GM23338 (cell line): ENCODE results near the gene MYDGF. TPM values are rescaled to one million over a fixed set of nuclear protein-coding genes. Genes with fewer than 3 reads are reported as not detected.

Experiments used
- ATAC-seq: fragments of 200-7000 bp; cut with Tn5 transposase; 3 replicates; pipeline ENCODE4 v1.9.1; 2020
- DNase-seq: peaks from one replicate; pipeline ENCODE4 v3.0.0-alpha.2; 2015; ENCODE audit warnings: low spot score
- H2AFZ ChIP-seq: fragments of 200-600 bp; sonication (generic); 2 replicates; pipeline ENCODE4 v1.8.0; 2016; ENCODE audit warnings: antibody characterized with exemption, mild to moderate bottlenecking, moderate library complexity
- H3F3A ChIP-seq: fragments of 200-600 bp; sonication (generic); replicated peaks from 2 replicates; pipeline ENCODE4 v1.8.0; 2017; ENCODE audit warnings: antibody characterized with exemption, mixed run types, low read depth
- H3K27ac ChIP-seq: fragments of 200-600 bp; sonication (generic); 2 replicates; pipeline ENCODE4 v1.6.1; 2016; ENCODE audit warnings: low read depth
- H3K27me3 ChIP-seq: fragments of 200-600 bp; sonication (generic); 2 replicates; pipeline ENCODE4 v1.8.0; 2016; ENCODE audit warnings: mild to moderate bottlenecking, mixed run types, moderate library complexity; ENCODE audit not compliant: insufficient read depth
- H3K36me3 ChIP-seq: fragments of 200-600 bp; sonication (generic); 2 replicates; pipeline ENCODE4 v1.8.0; 2016; ENCODE audit warnings: mild to moderate bottlenecking; ENCODE audit not compliant: insufficient read depth
- H3K4me1 ChIP-seq: fragments of 200-600 bp; sonication (generic); 2 replicates; pipeline ENCODE4 v1.8.0; 2016; ENCODE audit warnings: mild to moderate bottlenecking, moderate library complexity; ENCODE audit not compliant: insufficient read depth
- H3K4me2 ChIP-seq: fragments of 200-600 bp; sonication (generic); 2 replicates; pipeline ENCODE4 v1.7.1; 2017; ENCODE audit warnings: mixed run types
- H3K4me3 ChIP-seq: fragments of 200-600 bp; sonication (generic); 2 replicates; pipeline ENCODE4 v1.6.1; 2016; ENCODE audit warnings: mixed run types
- H3K79me2 ChIP-seq: fragments of 200-600 bp; sonication (generic); replicated peaks from 2 replicates; pipeline ENCODE4 v1.8.0; 2017; ENCODE audit warnings: mild to moderate bottlenecking; ENCODE audit not compliant: insufficient read depth
- H3K9me2 ChIP-seq: fragments of 200-600 bp; sonication (generic); 2 replicates; pipeline ENCODE4 v1.8.0; 2017; ENCODE audit not compliant: insufficient read depth
- H4K20me1 ChIP-seq: fragments of 200-600 bp; sonication (generic); replicated peaks from 2 replicates; pipeline ENCODE4 v1.8.0; 2017; ENCODE audit warnings: mild to moderate bottlenecking; ENCODE audit not compliant: insufficient read depth
- H3K27ac Mint-ChIP-seq: 2 replicates; pipeline ENCODE4 v1.8.0; 2020; ENCODE audit warnings: inconsistent platforms, mild to moderate bottlenecking, moderate library complexity, mixed read lengths
- H3K27me3 Mint-ChIP-seq: 3 replicates; pipeline ENCODE4 v1.8.0; 2022; ENCODE audit warnings: low read depth, mild to moderate bottlenecking, moderate library complexity, mixed read lengths, inconsistent platforms; ENCODE audit not compliant: insufficient read depth, poor library complexity
- H3K36me3 Mint-ChIP-seq: 3 replicates; pipeline ENCODE4 v1.8.0; 2021; ENCODE audit warnings: low read depth, mild to moderate bottlenecking, inconsistent platforms, moderate library complexity, mixed read lengths
- H3K4me1 Mint-ChIP-seq: 3 replicates; pipeline ENCODE4 v1.8.0; 2020; ENCODE audit warnings: mild to moderate bottlenecking, inconsistent platforms, mixed read lengths
- H3K4me3 Mint-ChIP-seq: 3 replicates; pipeline ENCODE4 v1.8.0; 2021; ENCODE audit warnings: moderate library complexity, mild to moderate bottlenecking, inconsistent platforms, mixed read lengths
- H3K9me3 Mint-ChIP-seq: 3 replicates; pipeline ENCODE4 v1.8.0; 2020; ENCODE audit warnings: moderate library complexity, mild to moderate bottlenecking, inconsistent platforms, mixed read lengths
- CREB1 ChIP-seq: fragments of 250-450 bp; sonication (Bioruptor Pico); IDR thresholded peaks from 2 replicates; pipeline ENCODE4 v1.5.0; 2020; ENCODE audit warnings: low read depth, mild to moderate bottlenecking, moderate library complexity
- CTCF ChIP-seq, 2 experiments: fragments of 200-600 bp in 1 of 2; sonication (generic) in 1 of 2; conservative IDR thresholded peaks; 2 replicates each; pipeline versions ENCODE4 v1.5.1 to v1.6.1; 2016 to 2017; ENCODE audit warnings: antibody characterized with exemption in 2 of 2, low read depth in 2 of 2, mild to moderate bottlenecking in 2 of 2, moderate library complexity in 1 of 2
- ETS1 ChIP-seq: IDR thresholded peaks from 2 replicates; pipeline ENCODE4 v1.6.1; 2016; ENCODE audit warnings: antibody characterized with exemption
- EZH2 ChIP-seq: fragments of 200-600 bp; sonication (generic); IDR thresholded peaks from one replicate; pipeline ENCODE4 v1.8.0; 2017; ENCODE audit warnings: antibody characterized with exemption, mild to moderate bottlenecking, low read depth; ENCODE audit not compliant: unreplicated experiment
- EZH2phosphoT487 ChIP-seq: fragments of 200-600 bp; sonication (generic); IDR thresholded peaks from one replicate; pipeline ENCODE4 v1.8.1; 2018; ENCODE audit warnings: antibody characterized with exemption; ENCODE audit not compliant: unreplicated experiment
- JUNB ChIP-seq: IDR thresholded peaks from one replicate; pipeline ENCODE4 v1.6.1; 2016; ENCODE audit warnings: antibody characterized with exemption; ENCODE audit not compliant: unreplicated experiment
- NANOG ChIP-seq: IDR thresholded peaks from 2 replicates; pipeline ENCODE4 v1.6.1; 2016; ENCODE audit warnings: antibody characterized with exemption, borderline replicate concordance
- POLR2AphosphoS5 ChIP-seq: IDR thresholded peaks from 2 replicates; pipeline ENCODE4 v1.6.1; 2016; ENCODE audit warnings: antibody characterized with exemption, low read depth
- STAT1 ChIP-seq: IDR thresholded peaks from one replicate; pipeline ENCODE4 v1.6.1; 2016; ENCODE audit warnings: antibody characterized with exemption; ENCODE audit not compliant: unreplicated experiment
- ZNF114 ChIP-seq: fragments of 250-450 bp; sonication (Bioruptor Pico); IDR thresholded peaks from 2 replicates; pipeline ENCODE4 v1.5.0; 2020; ENCODE audit warnings: mild to moderate bottlenecking, moderate library complexity
- ZNF331 ChIP-seq: fragments of 250-450 bp; sonication (Bioruptor Pico); IDR thresholded peaks from 2 replicates; pipeline ENCODE4 v1.5.0; 2020; ENCODE audit warnings: low read depth, mild to moderate bottlenecking, moderate library complexity
- polyA plus RNA-seq: library from polyadenylated mRNA; unstranded; fragments of >200 nt; fragmentation: Nextera tagmentation; extraction: Ambion mirVana; gene quantifications from 2 replicates; pipeline ENCODE4 v1.2.1, GENCODE V29; 2016
- total RNA-seq: library from RNA; depleted of rRNA; stranded (reverse); fragments of >200 nt; shearing (Covaris generic); gene quantifications from 2 replicates; pipeline ENCODE4 v1.2.3, GENCODE V29; 2014
- TF ChIP-seq, protein P1 (sequence below): IDR thresholded peaks from one replicate; pipeline ENCODE4 v1.6.1; 2018; ENCODE audit warnings: antibody characterized with exemption; ENCODE audit not compliant: unreplicated experiment
- TF ChIP-seq, protein P2 (sequence below): fragments of 250-450 bp; sonication (Bioruptor Pico); IDR thresholded peaks from 2 replicates; pipeline ENCODE4 v1.5.0; 2020; ENCODE audit warnings: mild to moderate bottlenecking, moderate library complexity

MYDGF gene
- total and polyA plus RNA-seq, 2 experiments from 2014 or later: 42.3 to 99.5 TPM

DNA sequence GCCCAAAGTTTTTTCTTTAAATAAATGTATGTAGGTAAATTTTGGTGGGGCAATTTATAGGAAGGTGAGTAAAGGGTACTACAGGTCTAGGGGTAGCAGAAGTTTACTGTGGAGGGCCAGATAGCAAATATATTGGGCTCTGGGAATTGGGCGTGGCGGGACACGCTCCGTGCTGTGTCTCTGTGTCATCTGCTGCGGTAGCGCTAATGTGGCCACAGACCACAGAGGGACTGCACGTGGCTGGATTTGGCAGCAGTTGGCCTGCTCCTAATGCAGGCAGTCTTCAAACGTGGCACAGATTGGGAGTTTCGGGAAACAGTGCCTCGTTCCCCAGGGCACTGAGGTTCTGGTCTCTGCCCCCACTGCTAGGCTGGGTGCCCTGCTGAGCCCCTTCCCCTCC, 16.6 kb upstream of the MYDGF start:
- H3F3A ChIP-seq: no peaks in the 10 kb centered on the region
- H3K27me3 ChIP-seq: no peaks in the 10 kb centered on the region
- Mint-ChIP-seq H3K4me1 (no peaks in the 10 kb centered on the region), H3K27me3 (peaks cover 3% of the 10 kb centered on the region), H3K36me3 (peaks cover 19% of the 10 kb centered on the region), H3K27ac (no peak overlapping the region), H3K9me3 (no peaks in the 10 kb centered on the region), H3K4me3 (no peak overlapping the region)
- no peaks in the 10 kb centered on the region for H3K4me1 ChIP-seq
- no peak overlapping the region for H3K4me2 ChIP-seq
- H2AFZ ChIP-seq: no peak overlapping the region
- no peaks in the 10 kb centered on the region for H3K9me2 ChIP-seq
- H3K36me3 ChIP-seq: peaks cover 3% of the 10 kb centered on the region; the same call in 1 of the 2 replicates
- no peak for TF ChIP-seq ZNF114 (CRISPR knock-in tag)
- TF ChIP-seq, protein P1, sequence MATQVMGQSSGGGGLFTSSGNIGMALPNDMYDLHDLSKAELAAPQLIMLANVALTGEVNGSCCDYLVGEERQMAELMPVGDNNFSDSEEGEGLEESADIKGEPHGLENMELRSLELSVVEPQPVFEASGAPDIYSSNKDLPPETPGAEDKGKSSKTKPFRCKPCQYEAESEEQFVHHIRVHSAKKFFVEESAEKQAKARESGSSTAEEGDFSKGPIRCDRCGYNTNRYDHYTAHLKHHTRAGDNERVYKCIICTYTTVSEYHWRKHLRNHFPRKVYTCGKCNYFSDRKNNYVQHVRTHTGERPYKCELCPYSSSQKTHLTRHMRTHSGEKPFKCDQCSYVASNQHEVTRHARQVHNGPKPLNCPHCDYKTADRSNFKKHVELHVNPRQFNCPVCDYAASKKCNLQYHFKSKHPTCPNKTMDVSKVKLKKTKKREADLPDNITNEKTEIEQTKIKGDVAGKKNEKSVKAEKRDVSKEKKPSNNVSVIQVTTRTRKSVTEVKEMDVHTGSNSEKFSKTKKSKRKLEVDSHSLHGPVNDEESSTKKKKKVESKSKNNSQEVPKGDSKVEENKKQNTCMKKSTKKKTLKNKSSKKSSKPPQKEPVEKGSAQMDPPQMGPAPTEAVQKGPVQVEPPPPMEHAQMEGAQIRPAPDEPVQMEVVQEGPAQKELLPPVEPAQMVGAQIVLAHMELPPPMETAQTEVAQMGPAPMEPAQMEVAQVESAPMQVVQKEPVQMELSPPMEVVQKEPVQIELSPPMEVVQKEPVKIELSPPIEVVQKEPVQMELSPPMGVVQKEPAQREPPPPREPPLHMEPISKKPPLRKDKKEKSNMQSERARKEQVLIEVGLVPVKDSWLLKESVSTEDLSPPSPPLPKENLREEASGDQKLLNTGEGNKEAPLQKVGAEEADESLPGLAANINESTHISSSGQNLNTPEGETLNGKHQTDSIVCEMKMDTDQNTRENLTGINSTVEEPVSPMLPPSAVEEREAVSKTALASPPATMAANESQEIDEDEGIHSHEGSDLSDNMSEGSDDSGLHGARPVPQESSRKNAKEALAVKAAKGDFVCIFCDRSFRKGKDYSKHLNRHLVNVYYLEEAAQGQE: no peak
- TF ChIP-seq EZH2: no peak
- TF ChIP-seq CREB1 (CRISPR knock-in tag): no peak
- no peak for TF ChIP-seq CTCF (conservative IDR thresholded peaks at IDR 0.05; ENCODE audit: low read depth in 2 of 2)
- TF ChIP-seq, protein P2, sequence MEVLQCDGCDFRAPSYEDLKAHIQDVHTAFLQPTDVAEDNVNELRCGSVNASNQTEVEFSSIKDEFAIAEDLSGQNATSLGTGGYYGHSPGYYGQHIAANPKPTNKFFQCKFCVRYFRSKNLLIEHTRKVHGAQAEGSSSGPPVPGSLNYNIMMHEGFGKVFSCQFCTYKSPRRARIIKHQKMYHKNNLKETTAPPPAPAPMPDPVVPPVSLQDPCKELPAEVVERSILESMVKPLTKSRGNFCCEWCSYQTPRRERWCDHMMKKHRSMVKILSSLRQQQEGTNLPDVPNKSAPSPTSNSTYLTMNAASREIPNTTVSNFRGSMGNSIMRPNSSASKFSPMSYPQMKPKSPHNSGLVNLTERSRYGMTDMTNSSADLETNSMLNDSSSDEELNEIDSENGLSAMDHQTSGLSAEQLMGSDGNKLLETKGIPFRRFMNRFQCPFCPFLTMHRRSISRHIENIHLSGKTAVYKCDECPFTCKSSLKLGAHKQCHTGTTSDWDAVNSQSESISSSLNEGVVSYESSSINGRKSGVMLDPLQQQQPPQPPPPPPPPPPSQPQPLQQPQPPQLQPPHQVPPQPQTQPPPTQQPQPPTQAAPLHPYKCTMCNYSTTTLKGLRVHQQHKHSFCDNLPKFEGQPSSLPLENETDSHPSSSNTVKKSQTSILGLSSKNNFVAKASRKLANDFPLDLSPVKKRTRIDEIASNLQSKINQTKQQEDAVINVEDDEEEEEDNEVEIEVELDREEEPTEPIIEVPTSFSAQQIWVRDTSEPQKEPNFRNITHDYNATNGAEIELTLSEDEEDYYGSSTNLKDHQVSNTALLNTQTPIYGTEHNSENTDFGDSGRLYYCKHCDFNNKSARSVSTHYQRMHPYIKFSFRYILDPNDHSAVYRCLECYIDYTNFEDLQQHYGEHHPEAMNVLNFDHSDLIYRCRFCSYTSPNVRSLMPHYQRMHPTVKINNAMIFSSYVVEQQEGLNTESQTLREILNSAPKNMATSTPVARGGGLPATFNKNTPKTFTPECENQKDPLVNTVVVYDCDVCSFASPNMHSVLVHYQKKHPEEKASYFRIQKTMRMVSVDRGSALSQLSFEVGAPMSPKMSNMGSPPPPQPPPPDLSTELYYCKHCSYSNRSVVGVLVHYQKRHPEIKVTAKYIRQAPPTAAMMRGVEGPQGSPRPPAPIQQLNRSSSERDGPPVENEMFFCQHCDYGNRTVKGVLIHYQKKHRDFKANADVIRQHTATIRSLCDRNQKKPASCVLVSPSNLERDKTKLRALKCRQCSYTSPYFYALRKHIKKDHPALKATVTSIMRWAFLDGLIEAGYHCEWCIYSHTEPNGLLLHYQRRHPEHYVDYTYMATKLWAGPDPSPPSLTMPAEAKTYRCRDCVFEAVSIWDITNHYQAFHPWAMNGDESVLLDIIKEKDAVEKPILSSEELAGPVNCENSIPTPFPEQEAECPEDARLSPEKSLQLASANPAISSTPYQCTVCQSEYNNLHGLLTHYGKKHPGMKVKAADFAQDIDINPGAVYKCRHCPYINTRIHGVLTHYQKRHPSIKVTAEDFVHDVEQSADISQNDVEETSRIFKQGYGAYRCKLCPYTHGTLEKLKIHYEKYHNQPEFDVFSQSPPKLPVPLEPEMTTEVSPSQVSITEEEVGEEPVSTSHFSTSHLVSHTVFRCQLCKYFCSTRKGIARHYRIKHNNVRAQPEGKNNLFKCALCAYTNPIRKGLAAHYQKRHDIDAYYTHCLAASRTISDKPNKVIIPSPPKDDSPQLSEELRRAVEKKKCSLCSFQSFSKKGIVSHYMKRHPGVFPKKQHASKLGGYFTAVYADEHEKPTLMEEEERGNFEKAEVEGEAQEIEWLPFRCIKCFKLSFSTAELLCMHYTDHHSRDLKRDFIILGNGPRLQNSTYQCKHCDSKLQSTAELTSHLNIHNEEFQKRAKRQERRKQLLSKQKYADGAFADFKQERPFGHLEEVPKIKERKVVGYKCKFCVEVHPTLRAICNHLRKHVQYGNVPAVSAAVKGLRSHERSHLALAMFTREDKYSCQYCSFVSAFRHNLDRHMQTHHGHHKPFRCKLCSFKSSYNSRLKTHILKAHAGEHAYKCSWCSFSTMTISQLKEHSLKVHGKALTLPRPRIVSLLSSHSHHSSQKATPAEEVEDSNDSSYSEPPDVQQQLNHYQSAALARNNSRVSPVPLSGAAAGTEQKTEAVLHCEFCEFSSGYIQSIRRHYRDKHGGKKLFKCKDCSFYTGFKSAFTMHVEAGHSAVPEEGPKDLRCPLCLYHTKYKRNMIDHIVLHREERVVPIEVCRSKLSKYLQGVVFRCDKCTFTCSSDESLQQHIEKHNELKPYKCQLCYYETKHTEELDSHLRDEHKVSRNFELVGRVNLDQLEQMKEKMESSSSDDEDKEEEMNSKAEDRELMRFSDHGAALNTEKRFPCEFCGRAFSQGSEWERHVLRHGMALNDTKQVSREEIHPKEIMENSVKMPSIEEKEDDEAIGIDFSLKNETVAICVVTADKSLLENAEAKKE (CRISPR knock-in tag): no peak
- no peak for TF ChIP-seq JUNB
- TF ChIP-seq NANOG: no peak
- TF ChIP-seq ETS1: no peak
- no peak for TF ChIP-seq ZNF331 (CRISPR knock-in tag)
- no peak for TF ChIP-seq POLR2AphosphoS5
- no peak for TF ChIP-seq EZH2phosphoT487
- no peak for TF ChIP-seq STAT1
- no peak for DNase-seq
- no peaks in the 10 kb centered on the region for H4K20me1 ChIP-seq
- H3K79me2 ChIP-seq: no peaks in the 10 kb centered on the region
- H3K27ac ChIP-seq: no peak overlapping the region
- H3K4me3 ChIP-seq: no peak overlapping the region
- no peak for ATAC-seq
